Measurements from ENCODE around the gene FBXO46. TPM values are rescaled to one million over a fixed set of nuclear protein-coding genes. Genes with fewer than 3 reads are reported as not detected.

Gene FBXO46
- total and polyA plus RNA-seq, 2 of the 13 experiments (the other 11 are each of a cell fraction or from before 2014, with no cell fraction given), result 6.2 to 6.4 TPM

DNA sequence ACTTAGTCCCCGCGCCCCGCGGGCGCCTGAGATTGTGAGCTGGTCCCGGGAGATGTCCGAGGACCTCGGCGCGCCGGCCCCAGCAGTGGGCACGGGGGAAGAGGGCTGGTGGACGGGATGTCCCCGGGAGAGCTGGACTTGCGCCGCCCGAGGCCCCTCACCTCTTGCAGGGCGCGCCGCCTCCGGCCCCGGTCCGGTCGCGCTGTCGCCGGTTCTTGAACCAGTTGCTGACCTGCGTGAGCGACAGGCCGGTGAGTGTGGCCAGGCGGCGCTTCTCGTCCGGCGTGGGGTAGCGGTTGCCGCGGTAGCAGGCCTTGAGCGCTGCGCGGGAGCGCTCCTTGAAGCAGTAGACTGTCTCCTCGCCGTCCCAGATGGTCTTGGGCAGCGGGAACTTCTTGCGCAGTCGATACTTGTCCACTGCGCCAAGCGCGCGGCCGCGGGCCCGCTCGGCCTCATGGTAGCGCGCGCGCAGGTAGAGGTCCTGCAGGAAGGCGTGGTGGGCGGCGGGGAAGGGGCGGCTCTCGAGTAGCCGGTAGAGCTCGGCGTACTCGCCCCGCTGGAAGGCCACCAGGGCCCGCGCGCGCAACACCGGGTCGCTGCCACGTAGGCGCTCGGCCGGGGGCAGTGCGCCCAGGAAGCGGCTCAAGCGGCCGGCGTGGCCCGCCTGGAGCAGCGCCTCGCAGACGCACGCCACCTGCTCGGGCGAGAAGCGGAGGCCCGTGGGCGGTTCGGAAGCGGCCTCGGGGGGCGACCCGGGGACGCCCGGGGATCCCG lies 37.4 kb upstream of the FBXO46 start (continued):
- TF ChIP-seq SAFB2 (CRISPR knock-in tag; IDR thresholded peaks at IDR 0.05; ENCODE audit: borderline replicate concordance, low read depth), result no peak; the same call in 1 of the 2 replicates
- no peak for TF ChIP-seq NFYC (CRISPR knock-in tag; IDR thresholded peaks at IDR 0.05)
- no peak for TF ChIP-seq TBX3 (IDR thresholded peaks at IDR 0.05; ENCODE audit: borderline replicate concordance)
- no peak; the same call in 1 of the 2 replicates for TF ChIP-seq ISX (CRISPR knock-in tag; conservative IDR thresholded peaks at IDR 0.05)
- TF ChIP-seq DNMT3B (CRISPR knock-in tag; conservative IDR thresholded peaks at IDR 0.05), result no peak
- no peak for TF ChIP-seq ZNF33B (CRISPR knock-in tag; IDR thresholded peaks at IDR 0.05)
- no peak for TF ChIP-seq TOPORS (CRISPR knock-in tag; IDR thresholded peaks at IDR 0.05)
- TF ChIP-seq ZNF83 (CRISPR knock-in tag; IDR thresholded peaks at IDR 0.05; ENCODE audit: borderline replicate concordance), result no peak
- TF ChIP-seq MATR3 (CRISPR knock-in tag; IDR thresholded peaks at IDR 0.05), result no peak
- no peak for TF ChIP-seq JUNB (CRISPR knock-in tag; IDR thresholded peaks at IDR 0.05; ENCODE audit: borderline replicate concordance)
- no peak for TF ChIP-seq RBAK (CRISPR knock-in tag; IDR thresholded peaks at IDR 0.05)
- TF ChIP-seq, protein P1, sequence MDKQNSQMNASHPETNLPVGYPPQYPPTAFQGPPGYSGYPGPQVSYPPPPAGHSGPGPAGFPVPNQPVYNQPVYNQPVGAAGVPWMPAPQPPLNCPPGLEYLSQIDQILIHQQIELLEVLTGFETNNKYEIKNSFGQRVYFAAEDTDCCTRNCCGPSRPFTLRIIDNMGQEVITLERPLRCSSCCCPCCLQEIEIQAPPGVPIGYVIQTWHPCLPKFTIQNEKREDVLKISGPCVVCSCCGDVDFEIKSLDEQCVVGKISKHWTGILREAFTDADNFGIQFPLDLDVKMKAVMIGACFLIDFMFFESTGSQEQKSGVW (CRISPR knock-in tag; IDR thresholded peaks at IDR 0.05; ENCODE audit: borderline replicate concordance), result no peak
- TF ChIP-seq RXRB (CRISPR knock-in tag; IDR thresholded peaks at IDR 0.05; ENCODE audit: borderline replicate concordance), result no peak
- no peak for TF ChIP-seq SSRP1 (CRISPR knock-in tag; IDR thresholded peaks at IDR 0.05)
- TF ChIP-seq, protein P2, sequence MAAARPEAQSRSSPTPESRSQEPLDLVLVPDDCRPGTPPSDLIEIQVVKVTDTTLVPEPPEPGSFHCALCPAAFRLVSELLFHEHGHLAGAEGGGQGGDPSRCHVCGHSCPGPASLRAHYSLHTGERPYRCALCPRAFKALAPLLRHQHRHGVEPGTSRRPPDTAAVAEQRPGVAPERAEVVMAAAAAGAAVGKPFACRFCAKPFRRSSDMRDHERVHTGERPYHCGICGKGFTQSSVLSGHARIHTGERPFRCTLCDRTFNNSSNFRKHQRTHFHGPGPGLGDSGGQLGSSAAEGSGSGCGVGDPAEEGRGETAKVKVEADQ (CRISPR knock-in tag; IDR thresholded peaks at IDR 0.05; ENCODE audit: borderline replicate concordance), result peak; percentile 32; the same call in 1 of the 2 replicates
- TF ChIP-seq ZNF773 (CRISPR knock-in tag; IDR thresholded peaks at IDR 0.05; ENCODE audit: borderline replicate concordance), result no peak
- TF ChIP-seq ZNF652 (CRISPR knock-in tag; IDR thresholded peaks at IDR 0.05; ENCODE audit: borderline replicate concordance, low read depth), result no peak
- no peak for TF ChIP-seq DR1 (CRISPR knock-in tag; IDR thresholded peaks at IDR 0.05)
- no peak for TF ChIP-seq ZNF317 (CRISPR knock-in tag; IDR thresholded peaks at IDR 0.05)
- TF ChIP-seq POLR2AphosphoS5 (IDR thresholded peaks at IDR 0.05; ENCODE audit: low read depth, low read length), result no peak
- no peak for TF ChIP-seq CC2D1A (CRISPR knock-in tag; IDR thresholded peaks at IDR 0.05)
- TF ChIP-seq ZNF292 (CRISPR knock-in tag; IDR thresholded peaks at IDR 0.05; ENCODE audit: borderline replicate concordance, low read depth), result no peak; the same call in 1 of the 2 replicates
- no peak for TF ChIP-seq MTA3 (CRISPR knock-in tag; IDR thresholded peaks at IDR 0.05)
- TF ChIP-seq RELA (CRISPR knock-in tag; IDR thresholded peaks at IDR 0.05), result no peak
- TF ChIP-seq, protein P3, sequence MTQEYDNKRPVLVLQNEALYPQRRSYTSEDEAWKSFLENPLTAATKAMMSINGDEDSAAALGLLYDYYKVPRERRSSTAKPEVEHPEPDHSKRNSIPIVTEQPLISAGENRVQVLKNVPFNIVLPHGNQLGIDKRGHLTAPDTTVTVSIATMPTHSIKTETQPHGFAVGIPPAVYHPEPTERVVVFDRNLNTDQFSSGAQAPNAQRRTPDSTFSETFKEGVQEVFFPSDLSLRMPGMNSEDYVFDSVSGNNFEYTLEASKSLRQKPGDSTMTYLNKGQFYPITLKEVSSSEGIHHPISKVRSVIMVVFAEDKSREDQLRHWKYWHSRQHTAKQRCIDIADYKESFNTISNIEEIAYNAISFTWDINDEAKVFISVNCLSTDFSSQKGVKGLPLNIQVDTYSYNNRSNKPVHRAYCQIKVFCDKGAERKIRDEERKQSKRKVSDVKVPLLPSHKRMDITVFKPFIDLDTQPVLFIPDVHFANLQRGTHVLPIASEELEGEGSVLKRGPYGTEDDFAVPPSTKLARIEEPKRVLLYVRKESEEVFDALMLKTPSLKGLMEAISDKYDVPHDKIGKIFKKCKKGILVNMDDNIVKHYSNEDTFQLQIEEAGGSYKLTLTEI (CRISPR knock-in tag; conservative IDR thresholded peaks at IDR 0.05), result no peak
- TF ChIP-seq TRIM24 (CRISPR knock-in tag; IDR thresholded peaks at IDR 0.05), result no peak
- TF ChIP-seq NCOA2 (CRISPR knock-in tag; IDR thresholded peaks at IDR 0.05), result no peak
- TF ChIP-seq, protein P4, sequence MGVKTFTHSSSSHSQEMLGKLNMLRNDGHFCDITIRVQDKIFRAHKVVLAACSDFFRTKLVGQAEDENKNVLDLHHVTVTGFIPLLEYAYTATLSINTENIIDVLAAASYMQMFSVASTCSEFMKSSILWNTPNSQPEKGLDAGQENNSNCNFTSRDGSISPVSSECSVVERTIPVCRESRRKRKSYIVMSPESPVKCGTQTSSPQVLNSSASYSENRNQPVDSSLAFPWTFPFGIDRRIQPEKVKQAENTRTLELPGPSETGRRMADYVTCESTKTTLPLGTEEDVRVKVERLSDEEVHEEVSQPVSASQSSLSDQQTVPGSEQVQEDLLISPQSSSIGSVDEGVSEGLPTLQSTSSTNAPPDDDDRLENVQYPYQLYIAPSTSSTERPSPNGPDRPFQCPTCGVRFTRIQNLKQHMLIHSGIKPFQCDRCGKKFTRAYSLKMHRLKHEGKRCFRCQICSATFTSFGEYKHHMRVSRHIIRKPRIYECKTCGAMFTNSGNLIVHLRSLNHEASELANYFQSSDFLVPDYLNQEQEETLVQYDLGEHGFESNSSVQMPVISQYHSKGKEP (CRISPR knock-in tag; IDR thresholded peaks at IDR 0.05), result no peak
